Measurements from ENCODE around the gene ARHGAP23. TPM values are rescaled to one million over a fixed set of nuclear protein-coding genes. Genes with fewer than 3 reads are reported as not detected.

Gene ARHGAP23
- total and polyA plus RNA-seq, 2 donors (not counting 3 experiments of a cell fraction or from before 2014, with no cell fraction given) = 25.4 to 190 TPM

- TF ChIP-seq MYC (IDR thresholded peaks at IDR 0.05; ENCODE audit: low read depth, low read length) = no peak
- TF ChIP-seq JUN (IDR thresholded peaks at IDR 0.05; ENCODE audit: borderline replicate concordance, insufficient read depth, insufficient read length, low read depth) = no peak
- TF ChIP-seq CTCF (IDR thresholded peaks at IDR 0.05; ENCODE audit: extremely low read depth in 1 of 2, insufficient read depth in 1 of 2, low read depth in 1 of 2, low read length in 2 of 2) = no peak
- no peak for TF ChIP-seq EZH2 (IDR thresholded peaks at IDR 0.05; ENCODE audit: borderline replicate concordance, low read depth, low read length, severe bottlenecking)
- TF ChIP-seq POLR2A (IDR thresholded peaks at IDR 0.05; ENCODE audit: low read depth, low read length) = no peak
- TF ChIP-seq POLR2AphosphoS5 (IDR thresholded peaks at IDR 0.05; ENCODE audit: insufficient read depth, low read depth, low read length) = no peak
- TF ChIP-seq FOS (IDR thresholded peaks at IDR 0.05; ENCODE audit: borderline replicate concordance, insufficient read depth, low read length) = no peak
- ChIA-PET CTCF (interaction anchor here (2.0 to 2.2 kb wide), 5 partner anchors 16 to 111 kb away, joined by 5 to 21 read pairs (median 9); no protein-coding TSS in a partner anchor), POLR2A (no interaction called here)
- H3K9me3 ChIP-seq (replicated peaks; ENCODE audit: control insufficient read depth, insufficient read depth, low read length) = no peaks in the 10 kb centered on the region
- no peaks in the 10 kb centered on the region for H4K20me1 ChIP-seq (replicated peaks; ENCODE audit: control insufficient read depth, extremely low read depth, insufficient read depth, low read length)
- no peak for FAIRE-seq
- no peak overlapping the region for H3K27ac ChIP-seq (ENCODE audit: insufficient read depth, low read depth, low read length)
- H3K9ac ChIP-seq (replicated peaks; ENCODE audit: extremely low read depth, insufficient read depth, low read length) = no peak overlapping the region
- intact Hi-C loops (cut with micrococcal nuclease) = no loop called here
- no peaks in the 10 kb centered on the region for H3K79me2 ChIP-seq (ENCODE audit: control insufficient read depth, insufficient read depth, low read length)
- H3K4me1 ChIP-seq (ENCODE audit: control insufficient read depth, extremely low read depth, insufficient read depth, low read length) = peaks cover 13% of the 10 kb centered on the region
- no TSS peak for BruUV-seq (replicated peaks)
- no peak overlapping the region for H3K4me3 ChIP-seq (replicated peaks in 1 of 3; ENCODE audit: insufficient read depth in 1 of 3, low read depth in 1 of 3, low read length in 3 of 3)
- no peaks in the 10 kb centered on the region for H3K9me1 ChIP-seq (replicated peaks; ENCODE audit: control insufficient read depth, extremely low read depth, insufficient read depth, low read length)
- no peak overlapping the region for H2AFZ ChIP-seq (ENCODE audit: low read depth, low read length)
- H3K36me3 ChIP-seq (ENCODE audit: control insufficient read depth in 2 of 2, extremely low read depth in 1 of 2, insufficient read depth in 2 of 2, low read length in 2 of 2) = no peaks in the 10 kb centered on the region
- no peak overlapping the region for H3K4me2 ChIP-seq (ENCODE audit: insufficient read depth, low read length)
- no peak for DNase-seq (ENCODE audit: low read depth, low spot score)
- dilution Hi-C loops (cut with MboI; ENCODE audit: extremely low pct_ligation_motif_present, low sequenced_read_pairs) = no loop called here
- peaks cover 28 to 44% of the 10 kb centered on the region in 2 experiments for H3K27me3 ChIP-seq (ENCODE audit: control insufficient read depth in 2 of 2, insufficient read depth in 2 of 2, low read length in 2 of 2)
These were observed 128.0 kb downstream of the ARHGAP23 start for GRCh38 chr17:38556239-38556638.
